NCI-H524 treated with DMSO at 0.1 percent for 48 hours (cell line): Measurements from ENCODE around the gene ICE2.
A peak's percentile ranks its signal among the peaks of the same experiment; 100 is the strongest.

Experiments used
- DNase-seq: peaks from one replicate; lab custom pipeline; 2025; lab: John Stamatoyannopoulos, UW

ICE2 gene

GRCh38 chr15:60387321-60387720 is 91.6 kb downstream of the ICE2 start:
- DNase-seq = no peak

GRCh38 chr15:60386615-60387014 is 92.3 kb downstream of the ICE2 start:
- no peak for DNase-seq

- no peak for DNase-seq
Observed at GRCh38 chr15:60385620-60386552, 93.1 kb downstream of the ICE2 start.

- DNase-seq = no peak
Observed at GRCh38 chr15:60384526-60385126, 94.3 kb downstream of the ICE2 start.

GRCh38 chr15:60384053-60384452 is 94.9 kb downstream of the ICE2 start:
- no peak for DNase-seq

- DNase-seq = peak; percentile 46
Observed at GRCh38 chr15:60382773-60383674, 95.9 kb downstream of the ICE2 start.

GRCh38 chr15:60381148-60381788 is 97.7 kb downstream of the ICE2 start:
- DNase-seq = no peak

- no peak for DNase-seq
Observed at GRCh38 chr15:60379525-60380274, 99.2 kb downstream of the ICE2 start.

GRCh38 chr15:60379185-60379524 is 99.8 kb downstream of the ICE2 start:
- no peak for DNase-seq

- DNase-seq = no peak
Observed at GRCh38 chr15:60376677-60377095, 102.3 kb downstream of the ICE2 start.

- DNase-seq = no peak
Observed at GRCh38 chr15:60375306-60375705, 103.6 kb downstream of the ICE2 start.

GRCh38 chr15:60374628-60375081 is 104.3 kb downstream of the ICE2 start:
- DNase-seq = no peak

- DNase-seq = no peak
Observed at GRCh38 chr15:60374209-60374608, 104.7 kb downstream of the ICE2 start.

- DNase-seq = no peak
Observed at GRCh38 chr15:60373745-60374144, 105.2 kb downstream of the ICE2 start.

- no peak for DNase-seq
Observed at GRCh38 chr15:60373327-60373726, 105.6 kb downstream of the ICE2 start.

GRCh38 chr15:60372756-60373155 is 106.2 kb downstream of the ICE2 start:
- DNase-seq = no peak

GRCh38 chr15:60372227-60372626 is 106.7 kb downstream of the ICE2 start:
- no peak for DNase-seq

- no peak for DNase-seq
Observed at GRCh38 chr15:60371175-60372051, 107.5 kb downstream of the ICE2 start.

- no peak for DNase-seq
Observed at GRCh38 chr15:60370869-60371136, 108.1 kb downstream of the ICE2 start.

- no peak for DNase-seq
Observed at GRCh38 chr15:60370105-60370868, 108.7 kb downstream of the ICE2 start.
